Smooth muscle cell (in vitro differentiated cells): ENCODE results near the gene GZMM. TPM values are rescaled to one million over a fixed set of nuclear protein-coding genes. Genes with fewer than 3 reads are reported as not detected.

Experiments
- DNase-seq: peaks from one replicate; lab custom pipeline; 2025; ENCODE audit not compliant: unreplicated experiment; lab: John Stamatoyannopoulos, UW
- H2AFZ ChIP-seq: fragments of 200-600 bp; sonication (generic); 2 replicates; pipeline ENCODE4 v1.6.0; 2016; ENCODE audit warnings: antibody characterized with exemption, low read depth, mild to moderate bottlenecking
- H3F3A ChIP-seq: fragments of 200-600 bp; sonication (generic); 2 replicates; pipeline ENCODE4 v1.6.0; 2017; ENCODE audit warnings: antibody characterized with exemption, low read depth
- H3K27ac ChIP-seq: fragments of 200-600 bp; sonication (generic); 2 replicates; pipeline ENCODE4 v1.5.1; 2016; ENCODE audit warnings: low read depth, mild to moderate bottlenecking
- H3K27me3 ChIP-seq: fragments of 200-600 bp; sonication (generic); 2 replicates; pipeline ENCODE4 v1.6.1; 2016; ENCODE audit warnings: low read depth, mild to moderate bottlenecking
- H3K36me3 ChIP-seq: fragments of 200-600 bp; sonication (generic); 2 replicates; pipeline ENCODE4 v1.5.1; 2016; ENCODE audit warnings: low read depth
- H3K4me1 ChIP-seq: fragments of 200-600 bp; sonication (generic); 2 replicates; pipeline ENCODE4 v1.5.1; 2016; ENCODE audit warnings: low read depth
- H3K4me2 ChIP-seq: fragments of 200-600 bp; sonication (generic); 2 replicates; pipeline ENCODE4 v1.6.0; 2016; ENCODE audit warnings: mild to moderate bottlenecking
- H3K4me3 ChIP-seq: fragments of 200-600 bp; sonication (generic); 2 replicates; pipeline ENCODE4 v1.5.1; 2016; ENCODE audit warnings: mild to moderate bottlenecking
- H3K79me2 ChIP-seq: fragments of 200-600 bp; sonication (generic); 2 replicates; pipeline ENCODE4 v1.6.0; 2016; ENCODE audit warnings: low read depth, mild to moderate bottlenecking
- H3K9ac ChIP-seq: fragments of 200-600 bp; sonication (generic); 2 replicates; pipeline ENCODE4 v1.6.0; 2016; ENCODE audit warnings: low read depth
- H3K9me3 ChIP-seq: fragments of 200-600 bp; sonication (generic); replicated peaks from 2 replicates; pipeline ENCODE4 v1.5.1; 2016; ENCODE audit warnings: low read depth
- H4K20me1 ChIP-seq: fragments of 200-600 bp; sonication (generic); 2 replicates; pipeline ENCODE4 v1.6.0; 2016; ENCODE audit warnings: low read depth
- CTCF ChIP-seq: fragments of 200-600 bp; sonication (generic); IDR thresholded peaks from 2 replicates; pipeline ENCODE4 v1.5.1; 2017; ENCODE audit warnings: borderline replicate concordance, mild to moderate bottlenecking, antibody characterized with exemption; ENCODE audit not compliant: insufficient read depth, poor library complexity, severe bottlenecking
- WGBS: methylation state at CpG from one replicate; pipeline ENCODE4 v1.1.7; 2016; ENCODE audit warnings: low lambda C conversion rate; 5-methylcytosine and 5-hydroxymethylcytosine counted together
- polyA plus RNA-seq: library from polyadenylated mRNA; unstranded; fragments of >200 nt; fragmentation: Nextera tagmentation; extraction: Ambion mirVana; gene quantifications from 2 replicates; pipeline ENCODE4 v1.2.1, GENCODE V29; 2016
- total RNA-seq: library from RNA; depleted of rRNA; stranded (reverse); fragments of >200 nt; gene quantifications from 2 replicates; pipeline ENCODE4 v1.2.3, GENCODE V29; 2014

Gene GZMM
- total and polyA plus RNA-seq, 2 experiments from 2014 or later: 0.23 TPM; not detected in 1

GRCh38 chr19:588093-588740 is 44.4 kb downstream of the GZMM start:
- H2AFZ ChIP-seq: no peak overlapping the region
- H3K4me2 ChIP-seq: peak overlapping the region; percentile 24
- peaks cover 39% of the 10 kb centered on the region for H4K20me1 ChIP-seq

GRCh38 chr19:588741-589692 is 45.2 kb downstream of the GZMM start:
- Histone ChIP-seq H3K27me3 (peaks cover 31% of the 10 kb centered on the region), H3K27ac (no peak overlapping the region), H3K36me3 (no peaks in the 10 kb centered on the region), H3F3A (no peaks in the 10 kb centered on the region), H3K79me2 (no peaks in the 10 kb centered on the region), H3K4me3 (peak overlapping the region; percentile 32), H2AFZ (no peak overlapping the region), H3K9ac (no peak overlapping the region), H3K4me2 (peak overlapping the region; percentile 78), H3K9me3 (no peaks in the 10 kb centered on the region), H3K4me1 (no peaks in the 10 kb centered on the region), H4K20me1 (peaks cover 31% of the 10 kb centered on the region)
- no peak for DNase-seq
- TF ChIP-seq CTCF: no peak
- whole genome bisulfite sequencing: 36% methylated on average over 46 of the region's 54 CpGs

More at GRCh38 chr19:588093-588740, 44.4 kb downstream of the GZMM start:
- no peaks in the 10 kb centered on the region for H3K4me1 ChIP-seq
- H3F3A ChIP-seq: no peaks in the 10 kb centered on the region
- H3K79me2 ChIP-seq: no peaks in the 10 kb centered on the region
- TF ChIP-seq CTCF: peak; percentile 37
- H3K27me3 ChIP-seq: peaks cover 31% of the 10 kb centered on the region
- H3K27ac ChIP-seq: no peak overlapping the region
- WGBS: 33% methylated on average over 41 of the region's 41 CpGs
- DNase-seq: peak; percentile 46
- H3K36me3 ChIP-seq: no peaks in the 10 kb centered on the region
- H3K9me3 ChIP-seq: no peaks in the 10 kb centered on the region
- no peak overlapping the region for H3K9ac ChIP-seq
- H3K4me3 ChIP-seq: no peak overlapping the region

- peaks cover 31% of the 10 kb centered on the region for H3K27me3 ChIP-seq
- DNase-seq: no peak
- no peaks in the 10 kb centered on the region for H3K36me3 ChIP-seq
- no peaks in the 10 kb centered on the region for H3K79me2 ChIP-seq
- WGBS: 1% methylated on average over 27 of the region's 132 CpGs
- peak within 1 kb of the TSS; percentile 32 for H3K4me3 ChIP-seq
- H3K9ac ChIP-seq: no peak within 1 kb of the TSS
- H3F3A ChIP-seq: no peaks in the 10 kb centered on the region
- TF ChIP-seq CTCF: no peak
- no peak within 1 kb of the TSS for H2AFZ ChIP-seq
- H4K20me1 ChIP-seq: peaks cover 23% of the 10 kb centered on the region
- H3K9me3 ChIP-seq: no peaks in the 10 kb centered on the region
- no peak within 1 kb of the TSS for H3K27ac ChIP-seq
- H3K4me2 ChIP-seq: peak within 1 kb of the TSS; percentile 80
- no peaks in the 10 kb centered on the region for H3K4me1 ChIP-seq
Measured at GRCh38 chr19:589693-590395, 46.0 kb downstream of the GZMM start, which contains the start of gene HCN2. HCN2 (plus strand) TSS chr19:589881; CDS start chr19:589946, 65 bp downstream.
